ENCODE results near the gene SUPT3H. TPM values are rescaled to one million over a fixed set of nuclear protein-coding genes. Genes with fewer than 3 reads are reported as not detected.

SUPT3H gene
- total and polyA plus RNA-seq, 2 donors (not counting 1 experiment from before 2014, with no cell fraction given), result 5.5 to 12.4 TPM

DNA sequence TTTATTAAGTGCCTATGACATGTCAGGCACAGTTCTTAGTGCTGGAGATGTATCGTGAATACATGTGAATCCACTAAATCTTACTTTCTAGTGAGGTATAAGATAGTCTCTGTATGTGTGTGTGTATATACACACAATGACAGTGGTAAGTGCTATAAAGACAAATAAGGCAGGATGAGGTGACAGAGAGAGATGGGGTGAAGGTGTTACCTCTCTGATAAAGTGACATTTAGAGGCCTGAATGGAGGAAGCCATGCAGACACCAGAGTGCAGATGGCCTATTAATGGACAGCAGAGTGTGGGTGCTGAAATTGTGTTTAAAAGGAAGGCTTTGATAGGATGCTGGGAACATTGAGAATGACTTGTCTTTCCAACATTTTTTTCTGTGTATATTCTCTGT, 535.9 kb downstream of the SUPT3H start:
- Mint-ChIP-seq H3K4me1 (no peaks in the 10 kb centered on the region), H3K4me3 (no peak overlapping the region), H3K27me3 (no peaks in the 10 kb centered on the region), H3K9me3 (ENCODE audit: insufficient read depth) (no peaks in the 10 kb centered on the region), H3K27ac (no peak overlapping the region)
- H3K4me1 ChIP-seq (ENCODE audit: control insufficient read depth in 2 of 2, insufficient read depth in 2 of 2, low read length in 2 of 2), result no peaks in the 10 kb centered on the region
- ChIA-PET CTCF (no interaction called here), POLR2A (no interaction called here)
- H3K9ac ChIP-seq (ENCODE audit: low read length), result no peak overlapping the region
- no peaks in the 10 kb centered on the region for H3K36me3 ChIP-seq (replicated peaks in 1 of 2; ENCODE audit: control extremely low read depth in 1 of 2, control insufficient read depth in 1 of 2, extremely low read depth in 1 of 2, insufficient read depth in 2 of 2, low read length in 1 of 2)
- no peaks in the 10 kb centered on the region for H3K79me2 ChIP-seq (ENCODE audit: control insufficient read depth, insufficient read depth, low read length)
- DNase-seq (no peak), ATAC-seq (ENCODE audit: low read depth) (no peak)
- no peaks in the 10 kb centered on the region for H3K9me3 ChIP-seq (ENCODE audit: control extremely low read depth in 1 of 3, control insufficient read depth in 2 of 3, insufficient read depth in 1 of 3, low read length in 2 of 3)
- H3K4me3 ChIP-seq (ENCODE audit: control extremely low read depth in 1 of 5, extremely low read depth in 1 of 5, insufficient read depth in 1 of 5, low read depth in 2 of 5, low read length in 4 of 5), result no peak overlapping the region
- no CpG with 5 or more reads among the region's 1 CpG for WGBS (ENCODE audit: insufficient coverage)
- no peak overlapping the region for H3K27ac ChIP-seq (ENCODE audit: low read length in 2 of 2)
- intact Hi-C loops (cut with micrococcal nuclease), result no loop called here
- no peak for TF ChIP-seq EZH2 (IDR thresholded peaks at IDR 0.05; ENCODE audit: borderline replicate concordance, insufficient read depth, low read depth, low read length, poor library complexity, severe bottlenecking)
- no peak for TF ChIP-seq CTCF (IDR thresholded peaks at IDR 0.05)
- no peaks in the 10 kb centered on the region for H3K27me3 ChIP-seq (replicated peaks in 1 of 4; ENCODE audit: control extremely low read depth in 1 of 4, control insufficient read depth in 3 of 4, insufficient read depth in 4 of 4, low read length in 3 of 4)
- no peak overlapping the region for H3K4me2 ChIP-seq (replicated peaks; ENCODE audit: low read depth, low read length, poor library complexity, severe bottlenecking)
- no peak overlapping the region for H2AFZ ChIP-seq (ENCODE audit: insufficient read depth, low read depth, low read length, poor library complexity, severe bottlenecking)
- no peaks in the 10 kb centered on the region for H4K20me1 ChIP-seq (ENCODE audit: control insufficient read depth, insufficient read depth, low read length, poor library complexity, severe bottlenecking)

DNA sequence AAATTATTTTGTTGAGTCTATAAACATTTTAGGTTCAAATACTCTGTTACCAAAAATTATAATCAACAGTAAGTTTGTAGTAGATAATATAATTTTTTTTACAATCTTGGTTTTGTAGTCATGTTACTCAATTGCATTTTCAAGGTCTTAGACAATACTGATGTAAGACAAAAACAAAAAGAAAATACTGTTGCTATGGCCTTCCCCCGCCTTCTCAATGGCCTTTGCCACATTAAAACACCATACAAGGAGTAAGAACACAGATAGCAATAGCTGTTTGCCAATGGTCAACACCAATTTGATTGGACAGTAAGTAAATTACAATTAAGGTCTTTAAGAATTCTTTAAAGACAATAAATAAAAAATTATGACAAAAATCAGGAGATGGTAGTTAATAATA, 540.0 kb downstream of the SUPT3H start:
- Histone ChIP-seq H3K4me2 (replicated peaks; ENCODE audit: low read depth, low read length, poor library complexity, severe bottlenecking) (no peak overlapping the region), H3K36me3 (replicated peaks in 1 of 2; ENCODE audit: control extremely low read depth in 1 of 2, control insufficient read depth in 1 of 2, extremely low read depth in 1 of 2, insufficient read depth in 2 of 2, low read length in 1 of 2) (no peaks in the 10 kb centered on the region), H3K9ac (ENCODE audit: low read length) (no peak overlapping the region), H2AFZ (ENCODE audit: insufficient read depth, low read depth, low read length, poor library complexity, severe bottlenecking) (no peak overlapping the region), H3K9me3 (ENCODE audit: control extremely low read depth in 1 of 3, control insufficient read depth in 2 of 3, insufficient read depth in 1 of 3, low read length in 2 of 3) (no peaks in the 10 kb centered on the region), H4K20me1 (ENCODE audit: control insufficient read depth, insufficient read depth, low read length, poor library complexity, severe bottlenecking) (no peaks in the 10 kb centered on the region), H3K27ac (ENCODE audit: low read length in 2 of 2) (no peak overlapping the region), H3K4me3 (ENCODE audit: control extremely low read depth in 1 of 5, extremely low read depth in 1 of 5, insufficient read depth in 1 of 5, low read depth in 2 of 5, low read length in 4 of 5) (no peak overlapping the region), H3K4me1 (ENCODE audit: control insufficient read depth in 2 of 2, insufficient read depth in 2 of 2, low read length in 2 of 2) (no peaks in the 10 kb centered on the region), H3K27me3 (replicated peaks in 1 of 4; ENCODE audit: control extremely low read depth in 1 of 4, control insufficient read depth in 3 of 4, insufficient read depth in 4 of 4, low read length in 3 of 4) (no peaks in the 10 kb centered on the region), H3K79me2 (ENCODE audit: control insufficient read depth, insufficient read depth, low read length) (no peaks in the 10 kb centered on the region)
- Mint-ChIP-seq H3K27ac (no peak overlapping the region), H3K27me3 (no peaks in the 10 kb centered on the region), H3K4me3 (no peak overlapping the region), H3K4me1 (no peaks in the 10 kb centered on the region), H3K9me3 (ENCODE audit: insufficient read depth) (no peaks in the 10 kb centered on the region)
- intact Hi-C loops (cut with micrococcal nuclease), result no loop called here
- WGBS (ENCODE audit: insufficient coverage), result no CpG with 5 or more reads among the region's 1 CpG
- ATAC-seq (ENCODE audit: low read depth) (no peak), DNase-seq (no peak)
- CTCF ChIA-PET, result no interaction called here
- TF ChIP-seq CTCF (IDR thresholded peaks at IDR 0.05), result no peak
- TF ChIP-seq EZH2 (IDR thresholded peaks at IDR 0.05; ENCODE audit: borderline replicate concordance, insufficient read depth, low read depth, low read length, poor library complexity, severe bottlenecking), result no peak
- POLR2A ChIA-PET, result no interaction called here

All from B cell (primary cell).